NCI-H146 treated with DMSO at 0.1 percent for 48 hours (cell line): Measurements from ENCODE around the gene FOXP1.

Experiments used
- DNase-seq: peaks from one replicate; lab custom pipeline; 2025; ENCODE audit not compliant: unreplicated experiment; lab: John Stamatoyannopoulos, UW

Gene FOXP1

GRCh38 chr3:71378509-71378908 lies 205.0 kb downstream of the FOXP1 start:
- no peak for DNase-seq

- no peak for DNase-seq
Measured at GRCh38 chr3:71376911-71377310, 206.6 kb downstream of the FOXP1 start.

GRCh38 chr3:71376503-71376902 lies 207.0 kb downstream of the FOXP1 start:
- no peak for DNase-seq

GRCh38 chr3:71374582-71374981 lies 208.9 kb downstream of the FOXP1 start:
- DNase-seq = no peak

GRCh38 chr3:71372911-71373637 lies 210.5 kb downstream of the FOXP1 start:
- DNase-seq = no peak

GRCh38 chr3:71372241-71372768 lies 211.2 kb downstream of the FOXP1 start:
- no peak for DNase-seq

- DNase-seq = no peak
Measured at GRCh38 chr3:71371282-71371681, 212.2 kb downstream of the FOXP1 start.

- no peak for DNase-seq
Measured at GRCh38 chr3:71370467-71370866, 213.1 kb downstream of the FOXP1 start.

- no peak for DNase-seq
Measured at GRCh38 chr3:71369701-71370391, 213.7 kb downstream of the FOXP1 start.

- no peak for DNase-seq
Measured at GRCh38 chr3:71366988-71367604, 216.4 kb downstream of the FOXP1 start.

GRCh38 chr3:71361334-71361890 lies 222.1 kb downstream of the FOXP1 start:
- no peak for DNase-seq

GRCh38 chr3:71360764-71361163 lies 222.8 kb downstream of the FOXP1 start:
- no peak for DNase-seq

- no peak for DNase-seq
Measured at GRCh38 chr3:71360180-71360579, 223.3 kb downstream of the FOXP1 start.

GRCh38 chr3:71358243-71358642 lies 225.3 kb downstream of the FOXP1 start:
- no peak for DNase-seq

GRCh38 chr3:71356265-71356664 lies 227.3 kb downstream of the FOXP1 start:
- no peak for DNase-seq

GRCh38 chr3:71355862-71356261 lies 227.7 kb downstream of the FOXP1 start:
- DNase-seq = no peak

- DNase-seq = no peak
Measured at GRCh38 chr3:71355037-71355436, 228.5 kb downstream of the FOXP1 start.

GRCh38 chr3:71351403-71352149 lies 232.0 kb downstream of the FOXP1 start:
- no peak for DNase-seq

GRCh38 chr3:71350998-71351397 lies 232.5 kb downstream of the FOXP1 start:
- DNase-seq = no peak

- no peak for DNase-seq
Measured at GRCh38 chr3:71348831-71349230, 234.7 kb downstream of the FOXP1 start.
